IMR-90 (cell line): ENCODE measurements around the gene SMTNL1. TPM values are rescaled to one million over a fixed set of nuclear protein-coding genes. Genes with fewer than 3 reads are reported as not detected.

Source experiments
- ATAC-seq: fragments of 200-7000 bp; cut with Tn5 transposase; 2 replicates; pipeline ENCODE4 v1.9.1; 2020; ENCODE audit warnings: low read depth, mild to moderate bottlenecking, moderate library complexity
- BruUV-seq: library from RNA; stranded (reverse); fragments of 400-500 nt; replicated peaks from 2 replicates; lab custom pipeline; 2021; lab: Mats Ljungman, UMichigan
- CTCF ChIA-PET: fragments of 300-600 bp; formaldehyde crosslinking; extraction: SDS; loops from one replicate; lab custom pipeline; 2021; ENCODE audit warnings: antibody characterized with exemption; lab: Yijun Ruan, JAX
- POLR2A ChIA-PET: fragments of 300-600 bp; sonication (Branson Sonifier 250); formaldehyde crosslinking; loops from one replicate; lab custom pipeline; 2022; ENCODE audit warnings: antibody characterized with exemption; ENCODE audit not compliant: unreplicated experiment; lab: Charles Lee
- DNase-seq: peaks from one replicate; pipeline ENCODE4 v3.0.0; 2013
- H2AFZ ChIP-seq: replicated peaks from 2 replicates; pipeline ENCODE3; 2013; ENCODE audit warnings: low read length, mild to moderate bottlenecking; ENCODE audit not compliant: poor library complexity
- H2AK5ac ChIP-seq: 2 replicates; pipeline ENCODE4 v1.6.1; 2013; ENCODE audit warnings: low read depth, low read length, inconsistent platforms
- H2AK9ac ChIP-seq: replicated peaks from 2 replicates; pipeline ENCODE3; 2013; ENCODE audit warnings: mild to moderate bottlenecking, low read depth, low read length, moderate library complexity; ENCODE audit not compliant: poor library complexity
- H2BK120ac ChIP-seq: 2 replicates; pipeline ENCODE4 v1.6.1; 2013; ENCODE audit warnings: low read depth, low read length, inconsistent platforms
- H2BK15ac ChIP-seq: 3 replicates; pipeline ENCODE4 v1.6.1; 2013; ENCODE audit warnings: low read depth, low read length, inconsistent platforms
- H2BK20ac ChIP-seq: 2 replicates; pipeline ENCODE4 v1.6.1; 2013; ENCODE audit warnings: low read depth, mild to moderate bottlenecking, inconsistent platforms, low read length, moderate library complexity
- H2BK5ac ChIP-seq: 2 replicates; pipeline ENCODE4 v1.6.1; 2013; ENCODE audit warnings: mild to moderate bottlenecking, low read depth, low read length, inconsistent platforms; ENCODE audit not compliant: poor library complexity, severe bottlenecking
- H3K14ac ChIP-seq: replicated peaks from 2 replicates; pipeline ENCODE4 v1.6.1; 2013; ENCODE audit warnings: low read depth, low read length, inconsistent platforms
- H3K18ac ChIP-seq: 2 replicates; pipeline ENCODE4 v1.6.1; 2013; ENCODE audit warnings: low read depth, low read length, control low read depth
- H3K23ac ChIP-seq: 2 replicates; pipeline ENCODE4 v1.6.1; 2013; ENCODE audit warnings: low read depth, low read length, inconsistent platforms
- H3K27ac ChIP-seq: 2 replicates; pipeline ENCODE4 v1.5.1; 2013; ENCODE audit warnings: mild to moderate bottlenecking, control low read depth, low read length; ENCODE audit not compliant: insufficient read depth
- H3K27me3 ChIP-seq: 2 replicates; pipeline ENCODE4 v1.6.1; 2013; ENCODE audit warnings: low read length; ENCODE audit not compliant: control insufficient read depth, insufficient read depth
- H3K36me3 ChIP-seq: 2 replicates; pipeline ENCODE4 v1.6.1; 2013; ENCODE audit warnings: low read length, mixed read lengths; ENCODE audit not compliant: control insufficient read depth, insufficient read depth
- H3K4ac ChIP-seq: 2 replicates; pipeline ENCODE4 v1.6.1; 2013; ENCODE audit warnings: low read depth, low read length, inconsistent platforms
- H3K4me1 ChIP-seq: 2 replicates; pipeline ENCODE4 v1.6.1; 2013; ENCODE audit warnings: low read length, mixed read lengths; ENCODE audit not compliant: control insufficient read depth, insufficient read depth
- H3K4me2 ChIP-seq: 2 replicates; pipeline ENCODE4 v1.6.1; 2013; ENCODE audit warnings: low read depth, mild to moderate bottlenecking, control low read depth, low read length, moderate library complexity
- H3K4me3 ChIP-seq: 2 replicates; pipeline ENCODE4 v1.5.1; 2013; ENCODE audit warnings: low read depth, mild to moderate bottlenecking, control low read depth, low read length, moderate library complexity; ENCODE audit not compliant: insufficient read depth
- H3K56ac ChIP-seq: 2 replicates; pipeline ENCODE4 v1.6.1; 2013; ENCODE audit warnings: low read length, inconsistent platforms; ENCODE audit not compliant: insufficient read depth; ENCODE audit errors: extremely low read depth
- H3K79me1 ChIP-seq, 2 experiments: 2 replicates each; pipeline ENCODE4 v1.6.1; 2013; ENCODE audit warnings: low read length in 2 of 2, inconsistent platforms in 1 of 2, low read depth in 1 of 2
- H3K9ac ChIP-seq: 2 replicates; pipeline ENCODE4 v1.6.1; 2013; ENCODE audit warnings: low read depth, low read length, control low read depth
- H3K9me1 ChIP-seq: 2 replicates; pipeline ENCODE4 v1.6.1; 2013; ENCODE audit warnings: low read length, inconsistent platforms; ENCODE audit not compliant: insufficient read depth
- H3K9me3 ChIP-seq: 2 replicates; pipeline ENCODE4 v1.6.1; 2013; ENCODE audit warnings: low read length; ENCODE audit not compliant: control insufficient read depth, insufficient read depth
- H4K20me1 ChIP-seq: 2 replicates; pipeline ENCODE4 v1.6.1; 2013; ENCODE audit warnings: low read length, inconsistent platforms; ENCODE audit not compliant: insufficient read depth
- H4K5ac ChIP-seq: 2 replicates; pipeline ENCODE4 v1.6.1; 2013; ENCODE audit warnings: mild to moderate bottlenecking, low read depth, low read length, control low read depth
- H4K8ac ChIP-seq, 2 experiments: 2 replicates each; pipeline ENCODE4 v1.6.1; 2013; ENCODE audit warnings: low read depth in 2 of 2, low read length in 2 of 2, control low read depth in 1 of 2, inconsistent platforms in 1 of 2
- H4K91ac ChIP-seq: 2 replicates; pipeline ENCODE4 v1.6.1; 2013; ENCODE audit warnings: low read depth, low read length, inconsistent platforms; ENCODE audit not compliant: insufficient read depth
- BHLHE40 ChIP-seq: fragments of 150-350 bp; IDR thresholded peaks from 2 replicates; pipeline ENCODE4 v1.6.1; 2016; ENCODE audit warnings: mild to moderate bottlenecking, low read depth, low read length
- CEBPB ChIP-seq: IDR thresholded peaks from 2 replicates; pipeline ENCODE4 v1.6.1; 2012; ENCODE audit warnings: low read depth, low read length, improper control_type of control experiment
- CHD1 ChIP-seq: IDR thresholded peaks from 2 replicates; pipeline ENCODE4 v1.6.1; 2012; ENCODE audit warnings: low read depth, low read length, improper control_type of control experiment
- CTCF ChIP-seq: conservative IDR thresholded peaks from 2 replicates; pipeline ENCODE4 v1.5.1; 2012; ENCODE audit warnings: mild to moderate bottlenecking, low read depth, low read length, improper control_type of control experiment
- MAFK ChIP-seq: IDR thresholded peaks from 2 replicates; pipeline ENCODE4 v1.6.1; 2012; ENCODE audit warnings: low read depth, low read length, improper control_type of control experiment
- MXI1 ChIP-seq: IDR thresholded peaks from 2 replicates; pipeline ENCODE4 v1.6.1; 2012; ENCODE audit warnings: low read depth, mild to moderate bottlenecking, low read length, moderate library complexity, borderline replicate concordance
- NFE2L2 ChIP-seq: fragments of 150-350 bp; IDR thresholded peaks from 2 replicates; pipeline ENCODE4 v1.6.1; 2016; ENCODE audit warnings: low read depth, mild to moderate bottlenecking, low read length
- RAD21 ChIP-seq: IDR thresholded peaks from 2 replicates; pipeline ENCODE4 v1.6.1; 2012; ENCODE audit warnings: low read length, improper control_type of control experiment
- RCOR1 ChIP-seq: IDR thresholded peaks from 2 replicates; pipeline ENCODE4 v1.6.1; 2012; ENCODE audit warnings: mild to moderate bottlenecking, low read length, improper control_type of control experiment; ENCODE audit not compliant: insufficient replicate concordance
- RFX5 ChIP-seq: IDR thresholded peaks from 2 replicates; pipeline ENCODE4 v1.8.0; 2012; ENCODE audit warnings: low read depth, mild to moderate bottlenecking, low read length, moderate library complexity
- SMC3 ChIP-seq: fragments of 150-350 bp; IDR thresholded peaks from 2 replicates; pipeline ENCODE4 v1.6.1; 2016; ENCODE audit warnings: low read depth, mild to moderate bottlenecking, antibody characterized with exemption, low read length, moderate library complexity
- WGBS, 2 experiments: methylation state at CpG; one replicate each; pipeline versions ENCODE4 v1.1.5 to v1.1.7; 2013; ENCODE audit warnings: missing lambda C conversion rate in 2 of 2; ENCODE audit not compliant: insufficient read length in 1 of 2; ENCODE audit errors: extremely low coverage in 2 of 2; 5-methylcytosine and 5-hydroxymethylcytosine counted together
- dilution Hi-C: fragments of 300-500 bp; cut with HindIII; formaldehyde crosslinking; loops from one replicate; pipeline ENCODE4 v1.14.3; 2018; ENCODE audit warnings: low sequenced_read_pairs; ENCODE audit not compliant: unreplicated experiment
- in situ Hi-C: fragments of 300-500 bp; cut with MboI; formaldehyde crosslinking; loops from 3 replicates; pipeline ENCODE4 v1.14.3; 2019; ENCODE audit warnings: low sequenced_read_pairs, inconsistent platforms, mixed read lengths
- intact Hi-C: fragments of 100-400 bp; cut with micrococcal nuclease; formaldehyde crosslinking; loops from 2 replicates; pipeline ENCODE4 v1.10.0; 2022
- polyA plus RNA-seq, 3 experiments: library from polyadenylated mRNA; depleted of rRNA; stranded (reverse); fragments of >200 nt; gene quantifications; 2 replicates each; pipeline ENCODE4 v1.2.3, GENCODE V29; 2012; ENCODE audit warnings: low replicate concordance in 1 of 3
- total RNA-seq: library from RNA; depleted of rRNA; stranded (reverse); fragments of >200 nt; gene quantifications from 2 replicates; pipeline ENCODE4 v1.2.3, GENCODE V29; 2012
- TF ChIP-seq, protein P1 (sequence below): fragments of 150-350 bp; IDR thresholded peaks from 2 replicates; pipeline ENCODE4 v1.6.1; 2016; ENCODE audit warnings: low read depth, mild to moderate bottlenecking, low read length, moderate library complexity, borderline replicate concordance

SMTNL1 gene
- total and polyA plus RNA-seq, 2 of the 4 experiments (the other 2 are of a cell fraction): not detected

DNA sequence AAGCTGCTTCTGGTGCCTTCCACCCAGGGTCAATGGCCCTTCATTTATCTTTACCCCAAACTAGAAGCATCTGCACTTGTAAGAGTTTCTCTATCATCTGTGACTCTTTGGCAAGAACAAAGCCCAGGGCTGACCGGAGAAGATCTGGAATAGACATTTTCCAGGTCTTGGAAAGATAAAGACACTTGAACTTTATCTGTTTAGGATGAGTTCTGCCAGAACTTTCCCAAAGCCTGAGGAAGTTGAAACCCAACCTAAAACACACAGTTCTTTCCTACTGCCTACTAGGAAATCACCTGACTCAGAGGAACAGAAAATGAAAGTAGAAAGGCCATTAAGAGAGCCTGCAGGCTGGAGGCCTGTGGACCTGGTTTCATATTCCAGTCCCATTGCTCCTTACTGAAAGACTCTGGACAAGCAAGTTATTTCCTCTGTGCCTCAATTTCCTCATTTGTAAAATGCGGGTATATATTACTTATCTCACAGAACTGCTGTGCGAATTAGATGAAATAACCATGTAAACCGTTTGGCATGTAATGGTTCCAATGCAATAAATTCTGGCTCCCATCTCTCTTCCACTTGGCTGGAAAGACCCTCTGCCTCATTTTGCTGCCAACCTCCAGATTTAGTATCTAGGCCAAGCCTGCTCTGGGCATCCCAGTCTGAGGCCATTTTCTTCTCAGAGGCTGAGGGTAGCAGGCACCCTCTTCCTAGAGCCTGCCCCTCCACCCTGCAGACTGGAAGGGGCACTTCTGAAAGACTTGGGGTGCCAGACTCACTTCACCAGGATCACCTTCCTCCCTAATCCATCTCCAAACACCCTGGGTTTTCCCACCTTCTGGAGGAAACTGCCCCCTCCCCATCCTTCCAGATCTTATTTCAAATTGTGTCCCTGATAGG lies 28.9 kb downstream of the SMTNL1 start:
- Histone ChIP-seq H3K18ac (peak overlapping the region; percentile 7; the same call in 1 of the 2 replicates), H3K4me1 (peaks cover 11% of the 10 kb centered on the region), H3K4me3 (peak overlapping the region; percentile 80), H3K9ac (peak overlapping the region; percentile 75), H2BK120ac (peak overlapping the region; percentile 21; the same call in 1 of the 2 replicates), H3K27ac (peak overlapping the region; percentile 57; the same call in 1 of the 2 replicates), H3K36me3 (no peaks in the 10 kb centered on the region), H3K79me1 (peaks cover 11 to 25% of the 10 kb centered on the region in 2 experiments; a peak in 3 of 4 replicates), H3K9me1 (peaks cover 4% of the 10 kb centered on the region; the same call in 1 of the 2 replicates), H3K56ac (no peak overlapping the region), H3K27me3 (no peaks in the 10 kb centered on the region), H2AFZ (peak overlapping the region; percentile 62), H4K20me1 (0 out of 2 replicates have a peak, but pooled peaks cover 6% of the 10 kb centered on the region), H4K8ac (peak overlapping the region; percentile 4 to 74), H4K5ac (peak overlapping the region; percentile 75), H3K4me2 (peak overlapping the region; percentile 98), H3K14ac (peak overlapping the region; percentile 53), H3K23ac (peak overlapping the region; percentile 30; the same call in 1 of the 2 replicates), H3K4ac (peak overlapping the region; percentile 34), H3K9me3 (no peaks in the 10 kb centered on the region), H2AK9ac (peak overlapping the region; percentile 89), H2BK5ac (peak overlapping the region; percentile 2), H4K91ac (no peak overlapping the region), H2BK15ac (no peak overlapping the region; the same call in 2 of the 3 replicates), H2BK20ac (no peak overlapping the region), H2AK5ac (peak overlapping the region; percentile 53; the same call in 1 of the 2 replicates)
- ATAC-seq: peak; percentile 12; the same call in 1 of the 2 replicates
- ChIA-PET POLR2A (interaction anchor here (1.6 kb wide), 1 partner anchor 74 kb away, joined by 4 read pairs; no protein-coding TSS in a partner anchor), CTCF (interaction anchor here (1.3 to 2.2 kb wide), 2 partner anchors 78 kb away, joined by 4 to 12 read pairs; no protein-coding TSS in a partner anchor)
- BruUV-seq: no TSS peak
- in situ Hi-C loops: loop anchor here (5.0 kb wide), 1 partner anchor 76 kb away; no protein-coding TSS in a partner anchor
- intact Hi-C loops: loop anchor here (5.0 kb wide), 1 partner anchor 236 kb away; no protein-coding TSS in a partner anchor
- peak; percentile 63 for DNase-seq
- no CpG with 5 or more reads among the region's 4 CpGs for WGBS, 2 experiments
- dilution Hi-C loops: no loop called here
- TF ChIP-seq BHLHE40: no peak
- no peak for TF ChIP-seq CEBPB
- TF ChIP-seq RCOR1: no peak
- TF ChIP-seq CTCF: no peak
- TF ChIP-seq MXI1: no peak
- no peak for TF ChIP-seq RAD21
- TF ChIP-seq SMC3: no peak
- no peak for TF ChIP-seq NFE2L2
- no peak for TF ChIP-seq RFX5
- TF ChIP-seq, protein P1, sequence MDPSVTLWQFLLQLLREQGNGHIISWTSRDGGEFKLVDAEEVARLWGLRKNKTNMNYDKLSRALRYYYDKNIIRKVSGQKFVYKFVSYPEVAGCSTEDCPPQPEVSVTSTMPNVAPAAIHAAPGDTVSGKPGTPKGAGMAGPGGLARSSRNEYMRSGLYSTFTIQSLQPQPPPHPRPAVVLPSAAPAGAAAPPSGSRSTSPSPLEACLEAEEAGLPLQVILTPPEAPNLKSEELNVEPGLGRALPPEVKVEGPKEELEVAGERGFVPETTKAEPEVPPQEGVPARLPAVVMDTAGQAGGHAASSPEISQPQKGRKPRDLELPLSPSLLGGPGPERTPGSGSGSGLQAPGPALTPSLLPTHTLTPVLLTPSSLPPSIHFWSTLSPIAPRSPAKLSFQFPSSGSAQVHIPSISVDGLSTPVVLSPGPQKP: no peak
- TF ChIP-seq CHD1: no peak
- TF ChIP-seq MAFK: no peak
